Stimulated activated naive CD8-positive, alpha-beta T cell treated with anti-CD3 and anti-CD28 coated beads, Interleukin-15, amount 100 ng/mL, for 72 hours (primary cell): ENCODE measurements around the gene RGL1.
A peak's percentile ranks its signal among the peaks of the same experiment; 100 is the strongest.

ENCODE experiments used
- ATAC-seq: fragments of 150-1000 bp; cut with Tn5 transposase; 2 replicates; pipeline ENCODE4 v1.10.0; 2021; ENCODE audit warnings: mild to moderate bottlenecking, moderate library complexity
- DNase-seq, 2 donors: peaks; one replicate each; pipeline ENCODE4 v3.0.0; 2021 to 2022
- H3K27ac Mint-ChIP-seq, 2 donors: one replicate each; pipeline ENCODE4 v1.8.0; 2022; ENCODE audit warnings: mild to moderate bottlenecking in 2 of 2, mixed read lengths in 2 of 2, moderate library complexity in 2 of 2
- H3K27me3 Mint-ChIP-seq: one replicate; pipeline ENCODE4 v1.8.0; 2022; ENCODE audit warnings: mixed read lengths
- H3K4me1 Mint-ChIP-seq: one replicate; pipeline ENCODE4 v1.8.0; 2022; ENCODE audit warnings: mild to moderate bottlenecking, mixed read lengths
- H3K4me3 Mint-ChIP-seq, 2 donors: one replicate each; pipeline ENCODE4 v1.8.0; 2022; ENCODE audit warnings: mild to moderate bottlenecking in 2 of 2, mixed read lengths in 2 of 2, moderate library complexity in 1 of 2
- H3K9me3 Mint-ChIP-seq, 2 donors: one replicate each; pipeline ENCODE4 v1.8.0; 2022; ENCODE audit warnings: mixed read lengths in 2 of 2

RGL1 gene

DNA sequence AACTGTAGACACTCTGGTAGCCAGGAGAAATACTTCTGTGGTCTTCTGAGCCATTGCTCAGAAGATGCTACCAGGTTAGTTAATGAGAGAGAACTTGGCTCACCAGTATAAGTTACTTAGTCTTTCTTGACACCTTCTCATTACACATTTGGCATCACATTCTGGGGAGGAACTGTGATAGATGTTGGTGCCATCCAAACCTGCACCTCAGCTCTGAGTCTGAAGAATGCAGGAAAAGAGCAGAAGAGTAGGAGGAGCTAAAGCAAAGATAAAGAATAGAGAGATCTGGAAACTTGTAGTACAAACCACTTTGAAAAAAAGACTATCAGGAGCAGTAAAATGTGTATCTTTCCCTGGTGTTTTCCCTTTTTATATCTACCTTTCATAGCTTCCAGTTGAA, 58.9 kb downstream of the RGL1 start:
- DNase-seq (no peak), ATAC-seq (no peak)
- Mint-ChIP-seq H3K9me3 (no peaks in the 10 kb centered on the region), H3K4me1 (no peaks in the 10 kb centered on the region), H3K27ac (no peak overlapping the region), H3K27me3 (no peaks in the 10 kb centered on the region), H3K4me3 (no peak overlapping the region)

DNA sequence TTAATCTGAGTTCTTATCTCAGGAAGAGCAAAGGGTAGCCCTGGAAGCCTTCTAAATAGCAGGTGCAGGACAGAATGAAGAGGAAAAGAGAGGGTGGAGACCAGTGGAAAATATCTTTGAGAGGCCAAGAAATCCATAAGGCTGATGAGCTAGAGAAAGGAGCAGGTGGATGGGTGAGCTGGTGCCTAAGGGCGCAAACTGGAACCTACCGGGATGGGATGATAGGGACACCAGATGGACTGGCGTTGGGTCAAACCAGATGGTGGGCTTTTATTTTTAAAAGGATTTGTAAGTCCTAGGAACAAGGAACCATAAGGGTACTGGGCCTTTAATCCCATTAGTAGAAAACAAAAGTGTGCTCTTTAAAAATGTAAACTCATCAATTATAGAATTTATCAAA, 59.7 kb downstream of the RGL1 start:
- no peaks in the 10 kb centered on the region for H3K27me3 Mint-ChIP-seq
- no peak overlapping the region for H3K27ac Mint-ChIP-seq
- no peak overlapping the region for H3K4me3 Mint-ChIP-seq
- no peaks in the 10 kb centered on the region for H3K9me3 Mint-ChIP-seq
- DNase-seq (no peak), ATAC-seq (no peak)
- H3K4me1 Mint-ChIP-seq, result no peaks in the 10 kb centered on the region

DNA sequence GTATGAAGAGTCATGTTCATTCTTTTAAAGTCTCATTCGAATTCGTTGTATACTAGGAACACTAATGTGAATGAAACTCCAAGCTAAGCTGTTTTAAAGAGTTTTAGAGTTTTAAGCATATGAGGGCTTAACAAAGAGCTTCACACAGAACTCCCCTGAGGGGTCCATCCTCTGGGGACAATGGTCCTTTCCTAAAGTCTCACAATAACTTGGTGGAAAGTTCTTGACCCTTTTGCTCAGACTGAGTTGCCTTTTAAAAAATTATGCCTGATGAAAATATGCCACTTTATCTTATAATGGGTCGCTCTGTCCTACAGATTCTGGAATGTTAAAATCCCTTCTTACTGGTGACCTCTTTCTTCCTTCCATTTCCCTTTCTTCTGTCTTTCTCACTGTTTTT, 64.3 kb downstream of the RGL1 start:
- H3K4me1 Mint-ChIP-seq, result peaks cover 2% of the 10 kb centered on the region
- no peaks in the 10 kb centered on the region for H3K9me3 Mint-ChIP-seq
- no peaks in the 10 kb centered on the region for H3K27me3 Mint-ChIP-seq
- H3K27ac Mint-ChIP-seq, result no peak overlapping the region
- DNase-seq (no peak), ATAC-seq (no peak)
- no peak overlapping the region for H3K4me3 Mint-ChIP-seq

DNA sequence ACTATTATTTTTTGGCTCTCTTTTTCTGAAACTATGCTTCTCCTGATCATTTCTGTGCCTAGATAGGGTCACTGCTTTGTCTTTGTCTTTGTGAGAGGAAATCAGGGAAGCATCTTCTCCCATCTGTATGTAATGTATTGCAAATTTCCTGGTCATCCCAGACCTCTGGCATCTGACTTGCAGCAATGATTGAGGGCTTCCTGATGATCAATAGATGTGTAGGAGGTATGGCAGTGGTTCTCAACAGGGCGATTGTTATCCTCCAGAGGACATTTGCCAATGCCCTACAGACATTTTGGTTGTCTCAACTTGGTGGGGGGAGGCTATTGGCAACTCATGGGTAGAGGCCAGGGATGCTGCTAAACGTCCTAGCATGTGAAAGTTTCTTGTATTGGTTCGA, 64.7 kb downstream of the RGL1 start:
- H3K27ac Mint-ChIP-seq, result no peak overlapping the region
- peaks cover 6% of the 10 kb centered on the region for H3K4me1 Mint-ChIP-seq
- H3K4me3 Mint-ChIP-seq, result no peak overlapping the region
- no peaks in the 10 kb centered on the region for H3K27me3 Mint-ChIP-seq
- no peak for DNase-seq
- ATAC-seq, result no peak
- peaks cover 0 to 3% of the 10 kb centered on the region in 2 donors for H3K9me3 Mint-ChIP-seq

DNA sequence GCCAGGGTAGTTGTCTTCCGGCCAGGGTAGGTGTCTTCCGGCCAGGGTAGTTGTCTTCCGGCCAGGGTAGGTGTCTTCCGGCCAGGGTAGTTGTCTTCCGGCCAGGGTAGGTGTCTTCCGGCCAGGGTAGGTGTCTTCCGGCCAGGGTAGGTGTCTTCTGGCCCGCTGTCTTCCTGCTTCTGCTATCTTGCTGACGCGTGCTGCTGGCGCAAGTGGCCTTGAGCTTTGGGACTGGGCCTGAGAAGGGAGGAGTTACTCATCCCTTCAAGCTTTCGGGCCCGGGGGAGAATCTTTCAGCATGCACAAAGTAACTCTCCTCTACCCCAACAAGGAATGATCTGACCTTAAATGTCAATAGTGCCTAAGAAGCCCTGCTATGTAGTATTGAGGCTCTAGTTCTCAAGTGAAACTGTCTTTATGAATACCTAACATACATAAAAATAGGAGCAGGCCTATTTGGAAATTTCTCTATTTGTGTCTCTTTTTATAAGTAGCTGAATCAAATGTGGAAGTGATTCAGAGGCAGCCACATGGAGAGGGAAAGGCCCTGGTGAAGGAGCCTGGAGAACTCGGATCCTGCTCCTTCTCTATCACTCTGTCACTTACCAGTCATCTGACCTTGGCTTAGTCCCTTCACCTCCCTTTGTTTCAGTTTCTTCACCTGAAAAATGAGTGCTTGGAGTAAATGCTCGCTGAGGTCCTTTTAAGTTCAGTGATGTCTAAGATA, 65.6 kb downstream of the RGL1 start:
- Mint-ChIP-seq H3K9me3 (peaks cover 0 to 3% of the 10 kb centered on the region in 2 donors), H3K4me3 (no peak overlapping the region), H3K27ac (no peak overlapping the region), H3K4me1 (peaks cover 7% of the 10 kb centered on the region), H3K27me3 (no peaks in the 10 kb centered on the region)
- DNase-seq (no peak), ATAC-seq (no peak)

DNA sequence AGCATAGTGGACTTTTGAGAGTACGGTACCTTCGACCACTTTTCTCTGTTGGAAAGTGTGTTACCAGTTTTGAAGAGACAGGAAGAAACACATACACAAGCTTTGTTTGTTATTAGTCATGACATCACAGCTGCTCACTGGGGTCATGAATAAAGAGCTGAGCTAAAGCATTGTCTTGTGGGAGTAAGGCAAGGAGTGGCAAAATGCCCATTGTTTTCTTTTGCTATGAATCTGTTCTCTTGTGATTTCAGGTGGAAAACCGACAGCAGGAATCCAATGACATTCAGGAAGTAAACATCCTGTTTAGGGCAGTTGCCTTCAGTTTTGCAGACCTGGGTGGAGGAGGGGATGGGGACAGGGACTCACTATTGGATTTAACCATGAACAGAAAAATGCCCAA, 66.2 kb downstream of the RGL1 start:
- peaks cover 7% of the 10 kb centered on the region for H3K4me1 Mint-ChIP-seq
- H3K9me3 Mint-ChIP-seq, result peaks cover 0 to 3% of the 10 kb centered on the region in 2 donors
- H3K27me3 Mint-ChIP-seq, result no peaks in the 10 kb centered on the region
- H3K4me3 Mint-ChIP-seq, result no peak overlapping the region
- ATAC-seq (no peak), DNase-seq (no peak)
- no peak overlapping the region for H3K27ac Mint-ChIP-seq

DNA sequence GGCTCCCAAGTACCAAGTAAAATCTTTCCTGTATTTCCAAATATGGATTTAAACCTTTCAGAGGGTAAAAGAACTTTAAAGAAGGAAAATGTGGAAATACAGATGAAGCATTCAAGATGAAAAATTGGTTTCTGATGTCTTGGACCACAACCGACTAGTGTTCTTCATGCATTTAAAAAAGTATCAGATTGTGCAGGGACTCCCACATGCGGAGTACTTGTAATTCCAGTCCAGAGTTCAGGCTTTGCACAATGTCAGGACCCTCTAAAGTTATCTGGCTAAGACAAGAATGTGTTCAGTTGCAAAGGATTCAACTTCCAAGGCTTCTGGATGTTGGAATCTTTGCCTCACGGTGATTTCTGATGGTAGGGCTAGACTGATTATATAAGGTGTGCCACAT, 66.7 kb downstream of the RGL1 start:
- Mint-ChIP-seq H3K9me3 (peaks cover 0 to 3% of the 10 kb centered on the region in 2 donors), H3K27ac (no peak overlapping the region), H3K27me3 (no peaks in the 10 kb centered on the region), H3K4me3 (no peak overlapping the region), H3K4me1 (peaks cover 7% of the 10 kb centered on the region)
- ATAC-seq (no peak), DNase-seq (no peak)

DNA sequence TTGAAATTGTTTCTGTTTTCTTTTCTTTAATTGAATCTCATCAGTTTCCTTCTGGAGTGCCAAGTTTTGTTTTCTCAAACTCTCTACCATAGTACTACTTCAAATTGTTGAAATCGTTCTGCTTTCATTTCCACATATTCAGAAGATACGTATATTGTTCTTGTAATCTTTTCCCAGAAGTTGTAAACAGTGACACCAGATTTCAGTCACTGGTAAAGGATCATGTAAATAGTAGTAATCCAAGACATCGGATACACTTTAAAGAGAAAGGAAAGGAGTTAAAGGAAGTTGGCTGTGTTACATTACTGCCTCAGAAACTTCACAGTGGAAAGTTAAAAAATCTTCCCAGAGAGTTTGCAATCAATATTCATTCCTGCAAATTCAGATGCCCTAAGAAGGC, 67.5 kb downstream of the RGL1 start:
- DNase-seq, result no peak
- peaks cover 0 to 3% of the 10 kb centered on the region in 2 donors for H3K9me3 Mint-ChIP-seq
- H3K27me3 Mint-ChIP-seq, result no peaks in the 10 kb centered on the region
- no peak overlapping the region for H3K4me3 Mint-ChIP-seq
- ATAC-seq, result no peak
- H3K27ac Mint-ChIP-seq, result peak overlapping the region in 1 of 2 donors; percentile 27
- peaks cover 7% of the 10 kb centered on the region for H3K4me1 Mint-ChIP-seq

DNA sequence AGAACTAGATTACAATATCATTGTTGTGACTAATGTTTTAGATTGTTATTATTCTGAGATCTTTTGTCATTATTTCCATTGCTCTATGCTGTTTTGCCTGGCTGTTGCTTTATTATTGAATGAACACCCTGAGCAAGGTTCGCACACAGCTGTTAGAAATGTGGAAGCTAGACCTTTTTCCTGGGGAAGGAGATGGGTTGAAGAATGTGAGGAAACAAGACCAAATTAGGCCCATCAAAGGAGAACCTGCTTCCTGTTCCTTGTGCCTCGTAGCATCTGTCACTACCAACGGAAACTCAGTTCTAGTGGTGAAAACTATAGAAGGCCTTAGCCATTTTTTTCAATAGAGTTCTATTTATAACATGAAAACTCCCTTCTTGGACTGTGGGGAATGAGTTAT, 68.7 kb downstream of the RGL1 start:
- DNase-seq (no peak), ATAC-seq (peak; percentile 66)
- Mint-ChIP-seq H3K27me3 (no peaks in the 10 kb centered on the region), H3K4me3 (no peak overlapping the region), H3K9me3 (peaks cover 0 to 3% of the 10 kb centered on the region in 2 donors), H3K4me1 (peaks cover 7% of the 10 kb centered on the region), H3K27ac (peak overlapping the region in 1 of 2 donors; percentile 49)

DNA sequence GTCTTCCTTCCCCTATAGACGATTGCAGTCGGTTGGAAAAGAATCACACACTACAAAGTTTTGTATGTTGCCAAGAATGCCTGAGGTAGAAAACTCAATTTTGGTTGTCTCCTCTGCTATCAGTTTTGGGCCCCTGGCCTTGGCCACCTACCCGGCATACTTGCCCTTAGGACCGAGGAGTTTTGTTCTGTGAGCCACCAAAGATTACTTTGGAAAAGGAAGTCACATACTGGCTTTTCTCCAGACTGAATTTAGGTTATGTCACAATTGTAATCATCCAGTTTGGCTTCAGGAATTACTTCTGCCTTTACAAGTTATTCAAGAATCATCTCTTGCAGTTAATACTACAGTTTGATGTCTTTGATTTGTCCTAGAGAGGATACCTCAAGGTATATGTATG, 71.4 kb downstream of the RGL1 start:
- no peaks in the 10 kb centered on the region for H3K27me3 Mint-ChIP-seq
- H3K9me3 Mint-ChIP-seq, result peaks cover 0 to 3% of the 10 kb centered on the region in 2 donors
- DNase-seq, result no peak
- no peak overlapping the region for H3K27ac Mint-ChIP-seq
- H3K4me3 Mint-ChIP-seq, result no peak overlapping the region
- ATAC-seq, result no peak
- peaks cover 7% of the 10 kb centered on the region for H3K4me1 Mint-ChIP-seq

DNA sequence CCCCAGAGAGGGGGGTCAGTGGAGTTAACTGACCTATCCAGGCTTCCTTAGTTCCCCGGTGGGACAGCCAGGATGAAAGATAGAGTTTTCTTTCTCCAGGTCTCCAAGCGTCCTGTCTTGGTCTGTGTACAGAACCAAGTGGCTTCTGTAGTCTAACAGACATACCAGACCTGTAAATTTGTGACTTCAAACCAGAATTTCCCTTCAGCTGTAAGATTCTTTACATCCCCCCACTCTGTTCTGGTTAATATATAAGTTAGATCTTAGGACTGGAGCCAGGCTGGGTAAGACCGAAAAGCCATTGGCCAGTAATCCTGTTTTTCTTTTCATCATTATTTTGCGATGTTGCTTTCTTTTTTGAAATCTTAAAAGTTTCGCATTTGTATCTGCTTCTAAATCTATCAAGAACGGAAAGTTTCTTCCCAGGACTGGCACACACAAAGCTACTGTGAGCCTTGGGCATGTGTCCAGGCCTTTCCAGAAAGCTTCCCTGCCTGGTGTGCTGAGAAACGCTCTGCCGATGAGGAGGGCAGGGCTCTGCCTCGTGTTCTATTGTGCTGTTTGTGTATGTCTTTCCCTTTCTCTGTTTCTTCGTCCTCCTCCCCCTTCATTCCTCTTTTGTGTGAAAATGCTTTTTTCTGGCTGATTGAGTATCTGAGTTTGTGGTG, 72.3 kb downstream of the RGL1 start:
- H3K9me3 Mint-ChIP-seq, result peaks cover 0 to 3% of the 10 kb centered on the region in 2 donors
- no peak overlapping the region for H3K27ac Mint-ChIP-seq
- H3K4me1 Mint-ChIP-seq, result peaks cover 7% of the 10 kb centered on the region
- H3K4me3 Mint-ChIP-seq, result no peak overlapping the region
- no peak for DNase-seq
- no peaks in the 10 kb centered on the region for H3K27me3 Mint-ChIP-seq
- no peak for ATAC-seq

DNA sequence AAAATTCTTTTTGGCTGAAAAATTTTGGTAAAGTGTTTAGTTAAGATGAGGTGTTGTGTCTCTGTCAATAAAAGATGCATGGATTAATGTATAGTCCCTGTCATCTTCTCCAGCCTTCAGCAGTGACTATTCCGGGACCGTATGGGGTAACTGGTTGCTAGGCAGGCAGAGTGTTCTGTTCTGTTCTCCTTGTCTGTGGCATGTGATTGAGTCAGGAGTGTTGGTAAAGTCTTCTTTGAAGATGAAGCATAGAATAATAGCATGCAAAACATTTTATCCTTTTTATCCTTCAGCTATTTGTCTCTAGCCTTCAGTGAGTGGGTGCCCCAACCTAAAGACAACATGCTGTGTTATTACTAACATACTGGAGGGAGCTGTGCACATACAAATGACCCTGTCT, 74.6 kb downstream of the RGL1 start:
- Mint-ChIP-seq H3K4me1 (peaks cover 2% of the 10 kb centered on the region), H3K27me3 (no peaks in the 10 kb centered on the region), H3K9me3 (peaks cover 0 to 5% of the 10 kb centered on the region in 2 donors), H3K27ac (no peak overlapping the region), H3K4me3 (no peak overlapping the region)
- ATAC-seq (no peak), DNase-seq (no peak)

DNA sequence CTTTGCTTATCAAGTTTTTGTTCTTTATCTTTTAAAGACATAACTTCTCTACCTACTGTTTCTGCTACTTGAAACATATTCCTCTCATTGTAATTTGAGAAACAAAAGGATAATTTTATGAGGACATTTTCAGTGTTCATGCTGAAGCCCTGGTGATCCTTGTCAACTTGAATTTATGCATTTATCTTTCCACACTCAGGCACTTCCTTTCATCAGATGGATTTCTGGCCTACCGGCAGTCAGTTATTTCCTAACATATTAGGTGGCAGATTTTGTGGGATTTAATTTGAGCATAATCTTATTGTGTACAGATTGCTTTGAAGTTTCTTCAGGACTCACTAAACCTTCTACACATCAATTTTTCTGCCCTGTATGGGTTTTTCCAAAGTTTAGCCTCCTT, 75.0 kb downstream of the RGL1 start:
- Mint-ChIP-seq H3K4me3 (no peak overlapping the region), H3K9me3 (peaks cover 0 to 4% of the 10 kb centered on the region in 2 donors), H3K4me1 (no peaks in the 10 kb centered on the region), H3K27ac (no peak overlapping the region), H3K27me3 (no peaks in the 10 kb centered on the region)
- DNase-seq (no peak), ATAC-seq (no peak)

DNA sequence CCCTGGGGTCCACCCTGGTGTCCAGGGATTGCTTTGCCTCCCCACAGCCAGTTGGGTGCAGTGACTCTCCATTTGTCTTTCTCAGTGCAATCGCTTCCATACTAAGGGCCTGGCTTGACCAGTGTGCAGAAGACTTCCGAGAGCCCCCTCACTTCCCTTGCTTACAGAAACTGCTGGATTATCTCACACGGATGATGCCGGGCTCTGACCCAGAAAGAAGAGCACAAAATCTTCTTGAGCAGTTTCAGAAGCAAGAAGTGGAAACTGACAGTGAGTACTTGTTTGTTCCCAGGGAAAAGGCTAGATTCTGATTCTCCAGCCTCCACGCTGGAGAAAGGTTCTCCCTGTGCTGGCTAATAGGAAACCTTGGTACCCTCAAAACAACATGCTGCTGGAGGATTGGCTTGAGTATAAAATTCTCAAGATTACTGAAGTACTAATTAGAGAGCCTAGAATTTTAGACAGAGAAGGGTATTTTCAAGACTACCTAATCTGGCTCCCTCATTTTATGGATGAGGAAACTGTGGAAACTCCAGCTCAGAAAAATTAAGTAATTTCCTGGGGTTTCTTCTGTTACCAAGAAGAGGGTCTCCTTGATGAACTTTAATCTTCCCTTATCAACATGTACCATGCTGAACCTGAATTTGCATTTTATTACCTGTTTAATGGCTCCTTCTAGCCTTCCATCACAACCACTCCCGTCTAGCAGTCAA, 75.8 kb downstream of the RGL1 start:
- no peaks in the 10 kb centered on the region for H3K4me1 Mint-ChIP-seq
- H3K27ac Mint-ChIP-seq, result no peak overlapping the region
- DNase-seq, result no peak
- ATAC-seq, result no peak
- H3K9me3 Mint-ChIP-seq, result peaks cover 0 to 4% of the 10 kb centered on the region in 2 donors
- H3K27me3 Mint-ChIP-seq, result no peaks in the 10 kb centered on the region
- H3K4me3 Mint-ChIP-seq, result no peak overlapping the region

DNA sequence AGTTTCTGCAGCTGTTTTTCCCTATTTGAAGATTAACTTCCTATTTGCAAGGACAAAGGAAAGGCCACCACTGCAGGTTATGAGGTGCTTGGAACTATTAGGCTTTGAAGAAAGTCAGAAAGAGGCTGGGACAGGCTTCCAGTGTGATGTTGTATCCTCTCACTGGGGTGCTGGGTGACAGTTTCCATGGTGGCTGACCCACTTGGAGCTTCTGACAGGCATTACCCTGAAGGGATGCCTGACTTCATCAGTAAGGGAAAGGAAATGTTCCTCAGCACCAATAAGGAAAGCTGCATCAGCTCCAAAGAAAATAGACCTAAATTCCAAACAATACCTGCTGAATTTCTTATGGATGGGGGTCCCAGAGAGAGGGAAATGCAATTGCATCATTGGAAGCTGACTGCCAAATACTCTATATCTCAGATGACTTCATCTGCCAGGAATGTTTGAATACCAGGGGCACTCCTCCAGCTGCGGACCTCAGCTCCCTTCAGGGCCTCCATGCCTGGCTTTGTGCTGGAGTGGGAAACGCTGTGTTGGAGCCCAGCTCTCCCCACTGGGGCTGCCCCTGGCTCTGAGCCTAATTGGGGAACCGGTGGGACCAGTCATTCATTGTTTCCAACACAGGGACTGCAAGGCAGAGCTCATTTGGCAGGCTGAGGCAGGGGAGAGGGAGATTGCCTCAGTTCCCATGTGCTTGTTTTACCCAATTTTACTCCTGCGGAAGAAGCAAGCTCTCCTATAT, 76.6 kb downstream of the RGL1 start:
- Mint-ChIP-seq H3K4me3 (no peak overlapping the region), H3K9me3 (peaks cover 0 to 4% of the 10 kb centered on the region in 2 donors), H3K4me1 (no peaks in the 10 kb centered on the region), H3K27me3 (no peaks in the 10 kb centered on the region), H3K27ac (no peak overlapping the region)
- DNase-seq (no peak), ATAC-seq (no peak)
